ENCODE results near the gene SIGLEC10. TPM values are rescaled to one million over a fixed set of nuclear protein-coding genes. Genes with fewer than 3 reads are reported as not detected.

The SIGLEC10 gene
- total RNA-seq, 1 donor from 2014 or later, result 50.3 TPM

- H3K27ac Mint-ChIP-seq, result peak overlapping the region; percentile 62
- H3K4me1 Mint-ChIP-seq, result peaks cover 34% of the 10 kb centered on the region
- H3K9me3 Mint-ChIP-seq, result no peaks in the 10 kb centered on the region
- H3K27me3 Mint-ChIP-seq, result no peaks in the 10 kb centered on the region
- POLR2A ChIA-PET, result interaction anchor here (0.7 kb wide), 1 partner anchor 48 kb away, joined by 3 read pairs; no protein-coding TSS in a partner anchor
- CTCF ChIA-PET, result no interaction called here
- no peak for DNase-seq
- ATAC-seq (ENCODE audit: low read depth), result no peak
- intact Hi-C loops (cut with micrococcal nuclease), result no loop called here
- no peak for TF ChIP-seq CTCF (IDR thresholded peaks at IDR 0.05)
- no peak overlapping the region for H3K4me3 Mint-ChIP-seq
- no peaks in the 10 kb centered on the region for H3K36me3 Mint-ChIP-seq (ENCODE audit: low read depth)
These were observed 24.7 kb downstream of the SIGLEC10 start for GRCh38 chr19:51392701-51393100.

DNA sequence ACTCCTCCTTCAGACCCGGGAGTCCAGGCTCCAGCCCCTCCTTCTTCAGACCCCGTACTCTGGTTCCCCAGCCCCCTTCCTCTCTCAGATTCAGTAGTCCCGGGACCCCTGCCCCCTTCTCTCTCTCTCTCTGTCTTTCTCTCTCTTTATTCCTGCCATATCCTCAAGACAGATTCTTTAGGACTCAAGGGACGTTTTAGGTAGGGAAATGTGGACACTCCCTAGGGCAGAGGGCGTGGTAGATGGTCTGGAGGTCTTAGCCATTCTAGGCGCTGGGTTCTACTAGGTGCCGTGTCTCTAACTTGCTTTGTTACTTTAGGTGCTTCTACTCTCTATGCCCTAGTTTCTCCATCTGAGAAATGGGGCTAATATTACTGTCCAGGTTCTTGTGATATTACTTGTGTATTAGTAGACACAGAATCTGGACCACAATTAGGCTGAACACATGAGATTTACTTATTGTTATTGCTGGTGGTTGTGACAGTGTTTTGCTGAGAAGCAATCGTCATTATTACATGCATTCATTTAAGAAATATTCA, 26.3 kb downstream of the SIGLEC10 start:
- Mint-ChIP-seq H3K9me3 (no peaks in the 10 kb centered on the region), H3K4me1 (peaks cover 31% of the 10 kb centered on the region), H3K36me3 (ENCODE audit: low read depth) (no peaks in the 10 kb centered on the region), H3K4me3 (no peak overlapping the region), H3K27ac (peak overlapping the region; percentile 41), H3K27me3 (no peaks in the 10 kb centered on the region)
- TF ChIP-seq CTCF (IDR thresholded peaks at IDR 0.05), result no peak
- intact Hi-C loops (cut with micrococcal nuclease), result no loop called here
- ATAC-seq (ENCODE audit: low read depth), result no peak
- DNase-seq, result no peak
- ChIA-PET CTCF (no interaction called here), POLR2A (interaction anchor here (1.0 kb wide), 1 partner anchor 23 kb away, joined by 3 read pairs; no protein-coding TSS in a partner anchor)

DNA sequence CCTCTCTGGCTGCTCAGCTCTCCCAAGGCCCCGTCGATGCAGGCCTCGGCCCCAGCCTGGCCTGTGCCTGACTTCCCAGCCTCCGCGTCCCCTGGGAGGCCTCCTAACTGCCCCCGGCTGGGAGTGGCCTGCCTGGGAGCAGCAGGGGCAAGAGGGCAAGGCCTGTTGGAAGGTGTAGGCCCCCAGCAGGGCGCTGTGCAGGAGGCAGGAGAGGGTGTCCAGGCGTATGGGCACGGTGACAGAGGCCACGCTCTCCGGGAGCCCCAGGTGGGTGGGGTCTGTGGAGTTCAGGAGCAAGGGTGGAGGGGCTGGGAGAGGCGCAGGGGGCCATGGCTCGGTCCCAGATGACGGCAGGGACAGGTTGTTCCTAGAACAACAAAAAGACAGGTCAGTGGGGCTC, 28.3 kb downstream of the SIGLEC10 start:
- POLR2A ChIA-PET, result no interaction called here
- Mint-ChIP-seq H3K27ac (no peak overlapping the region), H3K4me3 (no peak overlapping the region), H3K4me1 (peaks cover 14% of the 10 kb centered on the region), H3K9me3 (no peaks in the 10 kb centered on the region), H3K27me3 (no peaks in the 10 kb centered on the region), H3K36me3 (ENCODE audit: low read depth) (no peaks in the 10 kb centered on the region)
- ATAC-seq (ENCODE audit: low read depth) (no peak), DNase-seq (no peak)
- TF ChIP-seq CTCF (IDR thresholded peaks at IDR 0.05), result no peak
- intact Hi-C loops (cut with micrococcal nuclease), result no loop called here
- CTCF ChIA-PET, result interaction anchor here (0.6 kb wide), 1 partner anchor 47 kb away, joined by 3 read pairs; no protein-coding TSS in a partner anchor

GRCh38 chr19:51387924-51388389, 29.5 kb downstream of the SIGLEC10 start, which contains the start of gene LIM2:
Gene LIM2, minus strand, starts transcription at chr19:51387974. Its CDS starts 531 bp downstream, at chr19:51387443.
- TF ChIP-seq CTCF (IDR thresholded peaks at IDR 0.05), result no peak
- Mint-ChIP-seq H3K27ac (peak within 1 kb of the TSS; percentile 1), H3K4me1 (peaks cover 9% of the 10 kb centered on the region), H3K9me3 (no peaks in the 10 kb centered on the region), H3K36me3 (ENCODE audit: low read depth) (no peaks in the 10 kb centered on the region), H3K27me3 (no peaks in the 10 kb centered on the region), H3K4me3 (no peak within 1 kb of the TSS)
- DNase-seq (no peak), ATAC-seq (ENCODE audit: low read depth) (no peak)
- ChIA-PET POLR2A (no interaction called here), CTCF (no interaction called here)
- intact Hi-C loops (cut with micrococcal nuclease), result no loop called here

DNA sequence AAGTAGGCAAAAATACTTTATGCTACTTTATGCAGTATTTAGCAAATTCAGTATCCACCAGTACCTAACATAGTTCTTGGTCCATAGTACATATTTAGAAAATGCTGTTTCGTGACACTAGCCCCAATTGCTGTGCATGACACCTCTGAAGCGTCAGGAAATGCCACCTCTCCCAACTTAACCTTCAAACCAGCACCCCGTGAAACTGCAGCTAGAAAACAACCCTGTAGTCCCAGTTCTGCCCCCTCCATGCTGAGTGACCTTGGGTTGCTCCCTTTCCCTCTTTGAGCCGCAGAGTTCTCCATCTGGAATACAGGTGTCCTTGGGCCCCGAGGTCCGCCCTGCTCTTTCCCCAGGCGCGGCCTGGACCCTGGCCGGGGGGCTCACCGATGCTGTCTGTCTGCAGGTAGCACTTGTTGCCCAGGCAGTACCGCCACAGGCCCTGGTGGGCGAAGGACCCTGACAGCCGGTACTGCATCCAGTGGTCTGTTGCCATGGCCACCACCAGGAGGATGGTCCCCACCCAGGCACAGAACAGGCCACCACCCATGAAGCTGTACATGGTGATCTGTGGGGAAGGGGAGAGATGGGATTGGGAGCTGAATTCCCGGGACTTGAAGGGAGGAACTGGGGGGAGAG, 30.4 kb downstream of the SIGLEC10 start:
- Mint-ChIP-seq H3K27ac (no peak overlapping the region), H3K4me3 (no peak overlapping the region)

More for the DNA sequence above, 30.4 kb downstream of the SIGLEC10 start:
- DNase-seq (no peak), ATAC-seq (ENCODE audit: low read depth) (no peak)
- ChIA-PET POLR2A (no interaction called here), CTCF (no interaction called here)
- Mint-ChIP-seq H3K9me3 (no peaks in the 10 kb centered on the region), H3K27me3 (peaks cover 3% of the 10 kb centered on the region), H3K4me1 (peaks cover 7% of the 10 kb centered on the region), H3K36me3 (ENCODE audit: low read depth) (no peaks in the 10 kb centered on the region)
- no peak for TF ChIP-seq CTCF (IDR thresholded peaks at IDR 0.05)
- intact Hi-C loops (cut with micrococcal nuclease), result no loop called here
